ENCODE results near the gene COQ4. TPM values are rescaled to one million over a fixed set of nuclear protein-coding genes. Genes with fewer than 3 reads are reported as not detected.
A peak's percentile ranks its signal among the peaks of the same experiment; 100 is the strongest.

COQ4 gene
- total and polyA plus RNA-seq, 4 donors = 12.8 to 53.3 (median 33.8) TPM

- peak overlapping the region; percentile 84 to 87 for H3K27ac ChIP-seq (ENCODE audit: low read depth in 1 of 2, low read length in 2 of 2)
- peak overlapping the region; percentile 63 to 79 for H3K9ac ChIP-seq (ENCODE audit: low read depth in 1 of 2, low read length in 2 of 2)
- peak overlapping the region; percentile 71 to 84 (median 78) for H3K4me3 ChIP-seq (ENCODE audit: low read depth in 1 of 3, low read length in 3 of 3)
- H3K36me3 ChIP-seq (ENCODE audit: control insufficient read depth in 4 of 4, insufficient read depth in 3 of 4, low read depth in 1 of 4, low read length in 3 of 4) = peaks cover 0 to 3% (median 0%) of the 10 kb centered on the region in 4 donors
- no peak for TF ChIP-seq FOXA2 (IDR thresholded peaks at IDR 0.05)
- TF ChIP-seq ZBTB33 (IDR thresholded peaks at IDR 0.05) = no peak
- no peak for TF ChIP-seq FOXA1 (IDR thresholded peaks at IDR 0.05)
- TF ChIP-seq HNF4G (IDR thresholded peaks at IDR 0.05) = no peak
- no peak for TF ChIP-seq TAF1 (conservative IDR thresholded peaks at IDR 0.05)
- no peak for TF ChIP-seq GABPA (IDR thresholded peaks at IDR 0.05 in 1 of 2, conservative IDR thresholded peaks at IDR 0.05 in 1 of 2)
- TF ChIP-seq MAX (IDR thresholded peaks at IDR 0.05) = no peak
- peaks cover 0 to 20% (median 17%) of the 10 kb centered on the region in 4 donors for H3K4me1 ChIP-seq (ENCODE audit: control insufficient read depth in 4 of 4, insufficient read depth in 4 of 4, low read length in 3 of 4)
- no peaks in the 10 kb centered on the region for H3K27me3 ChIP-seq (ENCODE audit: control insufficient read depth in 4 of 4, insufficient read depth in 4 of 4, low read length in 3 of 4)
- no peaks in the 10 kb centered on the region for H3K9me3 ChIP-seq (ENCODE audit: control insufficient read depth in 4 of 4, low read length in 3 of 4)
- DNase-seq (ENCODE audit: low spot score) = no peak
These were observed 47.7 kb downstream of the COQ4 start for GRCh38 chr9:128370367-128370751.

GRCh38 chr9:128370752-128371629 lies 48.4 kb downstream of the COQ4 start, which contains the start of gene URM1:
TSS of gene URM1 (plus strand) at chr9:128371374. CDS start at chr9:128371381, 7 bp downstream.
- Histone ChIP-seq H3K27ac (ENCODE audit: low read depth in 1 of 2, low read length in 2 of 2) (peak within 1 kb of the TSS; percentile 84 to 87), H3K9me3 (ENCODE audit: control insufficient read depth in 4 of 4, low read length in 3 of 4) (no peaks in the 10 kb centered on the region), H3K27me3 (ENCODE audit: control insufficient read depth in 4 of 4, insufficient read depth in 4 of 4, low read length in 3 of 4) (no peaks in the 10 kb centered on the region), H3K4me1 (ENCODE audit: control insufficient read depth in 4 of 4, insufficient read depth in 4 of 4, low read length in 3 of 4) (peaks cover 0 to 20% (median 17%) of the 10 kb centered on the region in 4 donors), H3K4me3 (ENCODE audit: low read depth in 1 of 3, low read length in 3 of 3) (peak within 1 kb of the TSS; percentile 71 to 99 (median 78)), H3K36me3 (ENCODE audit: control insufficient read depth in 4 of 4, insufficient read depth in 3 of 4, low read depth in 1 of 4, low read length in 3 of 4) (peaks cover 0 to 3% (median 0%) of the 10 kb centered on the region in 4 donors), H3K9ac (ENCODE audit: low read depth in 1 of 2, low read length in 2 of 2) (peak within 1 kb of the TSS; percentile 79 to 99)
- WGBS = under 1% methylated on average over 55 of the region's 55 CpGs
- peak; percentile 96 for DNase-seq (ENCODE audit: low spot score)
- TF ChIP-seq ZBTB33 (IDR thresholded peaks at IDR 0.05) (peak; percentile 66), GABPA (IDR thresholded peaks at IDR 0.05 in 1 of 2, conservative IDR thresholded peaks at IDR 0.05 in 1 of 2) (peak; percentile 91 to 99), SP1 (IDR thresholded peaks at IDR 0.05) (peak; percentile 55), CTCF (IDR thresholded peaks at IDR 0.05; ENCODE audit: low read depth, low read length, missing input control) (no peak), FOXA1 (IDR thresholded peaks at IDR 0.05) (peak; percentile 38), HNF4A (conservative IDR thresholded peaks at IDR 0.05) (no peak), NR2F2 (IDR thresholded peaks at IDR 0.05) (no peak), RXRA (IDR thresholded peaks at IDR 0.05) (peak in 1 of 2 donors; percentile 27), MAX (IDR thresholded peaks at IDR 0.05) (peak; percentile 95), RAD21 (IDR thresholded peaks at IDR 0.05) (no peak), REST (IDR thresholded peaks at IDR 0.05) (peak; percentile 31), HNF4G (IDR thresholded peaks at IDR 0.05) (no peak), EGR1 (IDR thresholded peaks at IDR 0.05; ENCODE audit: low read depth in 2 of 2) (peak; percentile 69 to 92), FOXA2 (IDR thresholded peaks at IDR 0.05) (no peak), ATF3 (IDR thresholded peaks at IDR 0.05) (no peak), YY1 (IDR thresholded peaks at IDR 0.05) (peak; percentile 99), TAF1 (conservative IDR thresholded peaks at IDR 0.05) (peak; percentile 35), JUND (IDR thresholded peaks at IDR 0.05) (peak; percentile 19 to 61)
